ENCODE measurements around the gene HNRNPA2B1.
"Not testable (repeated sequence)": the region's sequence is repeated elsewhere in the genome, so short reads cannot be mapped to it uniquely, and the experiment has no call there.

Gene HNRNPA2B1

GRCh38 chr7:26166684-26167266 lies 33.8 kb downstream of the HNRNPA2B1 start:
- Histone ChIP-seq H3K4me2 (ENCODE audit: low read depth, low read length, poor library complexity, severe bottlenecking) (peak overlapping the region; percentile 13), H3K4me1 (ENCODE audit: insufficient read depth, low read length, poor library complexity, severe bottlenecking) (peaks cover 12% of the 10 kb centered on the region), H3K36me3 (ENCODE audit: insufficient read depth, low read length) (no peaks in the 10 kb centered on the region), H3K9me3 (ENCODE audit: insufficient read depth, low read depth, low read length) (no peaks in the 10 kb centered on the region), H3K9ac (ENCODE audit: low read depth, low read length, poor library complexity, severe bottlenecking) (no peak overlapping the region), H2AFZ (ENCODE audit: low read length) (no peak overlapping the region), H4K20me1 (ENCODE audit: insufficient read depth, low read length, poor library complexity, severe bottlenecking) (no peaks in the 10 kb centered on the region), H3K4me3 (ENCODE audit: low read length, poor library complexity, severe bottlenecking) (no peak overlapping the region), H3K27me3 (ENCODE audit: insufficient read depth, low read length, poor library complexity, severe bottlenecking) (no peaks in the 10 kb centered on the region), H3F3A (ENCODE audit: low read depth) (no peaks in the 10 kb centered on the region), H3K9me2 (replicated peaks; ENCODE audit: low read depth, low read length) (no peaks in the 10 kb centered on the region), H3K79me2 (ENCODE audit: insufficient read depth, low read length) (no peaks in the 10 kb centered on the region)
- TF ChIP-seq CTCF (conservative IDR thresholded peaks at IDR 0.05; ENCODE audit: low read length) (no peak), EZH2phosphoT487 (IDR thresholded peaks at IDR 0.05; ENCODE audit: borderline replicate concordance) (no peak)

- no peaks in the 10 kb centered on the region for H4K20me1 ChIP-seq (ENCODE audit: insufficient read depth, low read length, poor library complexity, severe bottlenecking)
- no peaks in the 10 kb centered on the region for H3F3A ChIP-seq (ENCODE audit: low read depth)
- H3K9me3 ChIP-seq (ENCODE audit: insufficient read depth, low read depth, low read length): no peaks in the 10 kb centered on the region
- no peak overlapping the region for H3K4me3 ChIP-seq (ENCODE audit: low read length, poor library complexity, severe bottlenecking)
- H3K9me2 ChIP-seq (replicated peaks; ENCODE audit: low read depth, low read length): no peaks in the 10 kb centered on the region
- no peaks in the 10 kb centered on the region for H3K79me2 ChIP-seq (ENCODE audit: insufficient read depth, low read length)
- H3K4me1 ChIP-seq (ENCODE audit: insufficient read depth, low read length, poor library complexity, severe bottlenecking): peaks cover 12% of the 10 kb centered on the region
- H3K36me3 ChIP-seq (ENCODE audit: insufficient read depth, low read length): no peaks in the 10 kb centered on the region
- H3K9ac ChIP-seq (ENCODE audit: low read depth, low read length, poor library complexity, severe bottlenecking): no peak overlapping the region
- H3K27me3 ChIP-seq (ENCODE audit: insufficient read depth, low read length, poor library complexity, severe bottlenecking): no peaks in the 10 kb centered on the region
- no peak for TF ChIP-seq CTCF (conservative IDR thresholded peaks at IDR 0.05; ENCODE audit: low read length)
- no peak for TF ChIP-seq EZH2phosphoT487 (IDR thresholded peaks at IDR 0.05; ENCODE audit: borderline replicate concordance)
- H2AFZ ChIP-seq (ENCODE audit: low read length): no peak overlapping the region
- no peak overlapping the region for H3K4me2 ChIP-seq (ENCODE audit: low read depth, low read length, poor library complexity, severe bottlenecking)
Measured at GRCh38 chr7:26165950-26166683, 34.4 kb downstream of the HNRNPA2B1 start.

DNA sequence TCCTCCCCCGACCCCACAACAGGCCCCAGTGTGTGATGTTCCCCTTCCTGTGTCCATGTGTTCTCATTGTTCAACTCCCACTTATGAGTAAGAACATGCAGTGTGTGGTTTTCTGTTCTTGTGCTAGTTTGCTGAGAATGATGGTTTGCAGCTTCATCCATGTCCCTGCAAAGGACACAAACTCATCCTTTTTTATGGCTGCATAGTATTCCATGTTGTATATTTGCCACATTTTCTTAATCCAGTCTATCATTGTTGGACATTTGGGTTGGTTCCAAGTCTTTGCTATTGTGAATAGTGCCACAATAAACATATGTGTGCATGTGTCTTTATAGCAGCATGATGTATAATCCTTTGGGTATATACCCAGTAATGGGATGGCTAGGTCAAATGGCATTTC lies 36.7 kb downstream of the HNRNPA2B1 start:
- not testable (repeated sequence) for H3K4me2 ChIP-seq (ENCODE audit: low read depth, low read length, poor library complexity, severe bottlenecking); H3K36me3 ChIP-seq (ENCODE audit: insufficient read depth, low read length); H3K9ac ChIP-seq (ENCODE audit: low read depth, low read length, poor library complexity, severe bottlenecking); H3K79me2 ChIP-seq (ENCODE audit: insufficient read depth, low read length); H3K9me2 ChIP-seq (replicated peaks; ENCODE audit: low read depth, low read length); H3K4me3 ChIP-seq (ENCODE audit: low read length, poor library complexity, severe bottlenecking); H3K27me3 ChIP-seq (ENCODE audit: insufficient read depth, low read length, poor library complexity, severe bottlenecking); H3K9me3 ChIP-seq (ENCODE audit: insufficient read depth, low read depth, low read length); H3F3A ChIP-seq (ENCODE audit: low read depth); H4K20me1 ChIP-seq (ENCODE audit: insufficient read depth, low read length, poor library complexity, severe bottlenecking); H2AFZ ChIP-seq (ENCODE audit: low read length)
- H3K4me1 ChIP-seq (ENCODE audit: insufficient read depth, low read length, poor library complexity, severe bottlenecking): peaks cover 21% of the 10 kb centered on the region

DNA sequence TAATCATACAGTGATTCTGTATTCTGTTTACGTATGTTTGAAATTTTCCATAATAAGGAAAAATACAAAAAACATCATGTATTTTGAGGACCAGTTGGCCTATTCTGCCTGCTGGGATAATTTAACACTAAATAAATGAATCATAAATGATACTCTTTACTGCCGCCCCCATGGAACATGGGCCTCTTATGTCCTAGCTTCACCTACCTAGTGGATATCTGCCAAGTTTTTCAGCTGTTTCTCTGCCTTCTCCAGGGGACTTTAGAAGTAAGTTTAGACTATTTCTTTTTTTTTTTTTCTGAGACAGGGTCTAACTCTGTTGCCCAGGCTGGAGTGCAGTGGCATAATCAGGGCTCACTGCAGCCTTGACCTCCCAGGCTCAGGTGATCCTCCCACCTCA lies 38.1 kb downstream of the HNRNPA2B1 start:
- H3K9me3 ChIP-seq (ENCODE audit: insufficient read depth, low read depth, low read length): no peaks in the 10 kb centered on the region
- H3K79me2 ChIP-seq (ENCODE audit: insufficient read depth, low read length): peaks cover 7% of the 10 kb centered on the region; the same call in 1 of the 2 replicates
- H3F3A ChIP-seq (ENCODE audit: low read depth): no peaks in the 10 kb centered on the region
- H4K20me1 ChIP-seq (ENCODE audit: insufficient read depth, low read length, poor library complexity, severe bottlenecking): no peaks in the 10 kb centered on the region
- no peak for TF ChIP-seq CTCF (conservative IDR thresholded peaks at IDR 0.05; ENCODE audit: low read length)
- TF ChIP-seq EZH2phosphoT487 (IDR thresholded peaks at IDR 0.05; ENCODE audit: borderline replicate concordance): no peak
- H3K36me3 ChIP-seq (ENCODE audit: insufficient read depth, low read length): no peaks in the 10 kb centered on the region
- no peak overlapping the region for H2AFZ ChIP-seq (ENCODE audit: low read length)
- no peak overlapping the region for H3K9ac ChIP-seq (ENCODE audit: low read depth, low read length, poor library complexity, severe bottlenecking)
- no peaks in the 10 kb centered on the region for H3K27me3 ChIP-seq (ENCODE audit: insufficient read depth, low read length, poor library complexity, severe bottlenecking)
- no peak overlapping the region for H3K4me2 ChIP-seq (ENCODE audit: low read depth, low read length, poor library complexity, severe bottlenecking)
- H3K4me3 ChIP-seq (ENCODE audit: low read length, poor library complexity, severe bottlenecking): no peak overlapping the region
- H3K4me1 ChIP-seq (ENCODE audit: insufficient read depth, low read length, poor library complexity, severe bottlenecking): peaks cover 25% of the 10 kb centered on the region
- no peaks in the 10 kb centered on the region for H3K9me2 ChIP-seq (replicated peaks; ENCODE audit: low read depth, low read length)
